GM21526 (cell line): Measurements from ENCODE around the gene NDUFA7.
"Not testable (repeated sequence)": the region's sequence is repeated elsewhere in the genome, so short reads cannot be mapped to it uniquely, and the experiment has no call there.

Experiments used
- ATAC-seq: cut with Tn5 transposase; IDR thresholded peaks from one replicate; pipeline ENCODE4 v1.9.1; 2021; ENCODE audit warnings: moderate library complexity; ENCODE audit not compliant: unreplicated experiment, low FRiP score

The NDUFA7 gene

GRCh38 chr19:8276508-8276907, 44.7 kb downstream of the NDUFA7 start:
- ATAC-seq: not testable (repeated sequence)

DNA sequence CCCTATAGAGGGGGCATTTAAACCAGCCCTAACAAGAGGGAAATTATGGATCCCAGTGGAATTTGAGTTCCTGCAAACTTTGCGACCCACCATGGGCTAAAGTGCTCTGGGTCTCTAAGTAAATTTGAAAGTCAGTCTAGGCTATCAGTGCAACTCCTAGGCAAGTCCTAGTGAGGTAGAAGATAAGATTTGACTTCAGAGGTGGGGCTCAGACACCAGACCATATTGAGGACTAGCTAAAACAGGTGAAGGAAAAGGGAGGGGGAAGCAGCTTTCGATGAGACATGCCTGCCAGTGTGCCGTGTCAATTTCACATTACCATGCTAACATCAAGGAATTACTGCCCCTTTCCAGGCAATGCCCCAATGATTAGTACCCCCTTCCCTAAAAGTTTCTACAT, 51.5 kb downstream of the NDUFA7 start:
- no peak for ATAC-seq

- no peak for ATAC-seq
Measured at GRCh38 chr19:8265872-8266271, 55.3 kb downstream of the NDUFA7 start.

- ATAC-seq: not testable (repeated sequence)
Measured at GRCh38 chr19:8264248-8264647, 56.9 kb downstream of the NDUFA7 start.

- no peak for ATAC-seq
Measured at GRCh38 chr19:8262431-8262830, 58.7 kb downstream of the NDUFA7 start.

GRCh38 chr19:8261881-8262280, 59.3 kb downstream of the NDUFA7 start:
- no peak for ATAC-seq

DNA sequence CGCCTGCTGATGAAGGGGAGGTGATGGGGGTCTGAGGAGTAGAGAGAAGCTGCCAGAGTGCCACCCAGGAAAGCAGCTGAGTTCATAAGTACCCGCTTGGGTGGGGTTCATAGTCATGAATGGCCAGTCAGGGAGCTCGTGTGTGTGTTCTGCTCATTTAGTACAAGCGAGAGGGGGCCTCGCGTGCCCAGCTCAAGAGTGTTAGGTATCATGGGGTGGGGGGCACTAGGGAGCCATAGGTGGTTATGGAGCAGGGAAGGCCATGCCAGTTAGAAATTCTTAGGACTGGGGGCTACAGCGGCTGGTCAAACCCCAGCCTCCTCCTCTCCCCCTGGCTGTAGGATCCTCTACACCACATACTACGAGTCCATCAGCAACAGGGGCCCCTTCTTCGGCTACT, 59.8 kb downstream of the NDUFA7 start:
- ATAC-seq: no peak
